NCI-H82 treated with DMSO at 0.1 percent for 48 hours (cell line): ENCODE data around the gene CRISP1.
"Not testable (repeated sequence)": the region's sequence is repeated elsewhere in the genome, so short reads cannot be mapped to it uniquely, and the experiment has no call there.

ENCODE experiments used
- DNase-seq: peaks from one replicate; lab custom pipeline; 2025; ENCODE audit not compliant: unreplicated experiment; lab: John Stamatoyannopoulos, UW

The CRISP1 gene, protein sequence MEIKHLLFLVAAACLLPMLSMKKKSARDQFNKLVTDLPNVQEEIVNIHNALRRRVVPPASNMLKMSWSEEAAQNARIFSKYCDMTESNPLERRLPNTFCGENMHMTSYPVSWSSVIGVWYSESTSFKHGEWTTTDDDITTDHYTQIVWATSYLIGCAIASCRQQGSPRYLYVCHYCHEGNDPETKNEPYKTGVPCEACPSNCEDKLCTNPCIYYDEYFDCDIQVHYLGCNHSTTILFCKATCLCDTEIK

DNA sequence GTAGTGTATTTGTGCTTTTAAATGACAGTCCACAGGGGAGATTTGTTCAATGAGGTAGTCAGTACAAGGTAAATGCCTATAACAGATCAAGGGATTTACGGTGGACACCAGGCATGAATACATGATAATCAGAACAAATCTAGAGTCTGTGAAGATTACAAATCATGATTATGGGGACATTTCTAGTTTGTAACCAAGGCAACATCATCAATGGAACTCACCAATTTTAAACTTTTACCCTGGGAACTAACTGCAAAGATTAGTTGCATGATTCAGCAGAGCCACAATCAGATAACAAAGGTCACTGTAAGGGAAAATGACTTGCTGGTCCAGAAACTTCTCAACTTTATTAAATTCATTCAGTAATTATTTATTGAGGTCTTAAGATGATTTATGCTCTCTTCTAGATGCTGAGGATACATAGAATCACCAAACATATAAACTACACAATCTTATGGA, at the start of gene CRISP1:
CRISP1 (minus strand) TSS at position 51 of the 459 bp plus-strand sequence. CDS start 9,135 bp downstream, outside the sequence.
- DNase-seq, result no peak

DNA sequence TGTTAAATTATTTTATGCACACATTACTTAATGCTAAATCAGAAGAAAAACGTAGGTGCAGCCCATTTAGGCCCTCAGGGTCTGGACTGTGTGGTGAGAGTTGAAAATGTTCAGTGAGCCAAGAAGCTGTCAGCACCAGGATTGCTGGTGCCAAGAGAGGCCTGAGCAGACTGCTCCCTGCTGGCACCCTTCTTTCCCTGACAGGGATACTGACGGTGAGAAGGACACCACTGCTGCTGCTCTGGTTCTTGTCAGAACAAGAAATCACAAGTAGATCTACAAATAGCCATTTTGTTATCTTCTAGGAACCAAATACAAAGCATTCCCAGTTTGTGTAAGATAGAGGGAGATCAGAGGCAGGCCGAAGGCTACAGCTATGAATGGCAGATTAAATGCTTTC, 48.7 kb upstream of the CRISP1 start:
- DNase-seq, result no peak

DNA sequence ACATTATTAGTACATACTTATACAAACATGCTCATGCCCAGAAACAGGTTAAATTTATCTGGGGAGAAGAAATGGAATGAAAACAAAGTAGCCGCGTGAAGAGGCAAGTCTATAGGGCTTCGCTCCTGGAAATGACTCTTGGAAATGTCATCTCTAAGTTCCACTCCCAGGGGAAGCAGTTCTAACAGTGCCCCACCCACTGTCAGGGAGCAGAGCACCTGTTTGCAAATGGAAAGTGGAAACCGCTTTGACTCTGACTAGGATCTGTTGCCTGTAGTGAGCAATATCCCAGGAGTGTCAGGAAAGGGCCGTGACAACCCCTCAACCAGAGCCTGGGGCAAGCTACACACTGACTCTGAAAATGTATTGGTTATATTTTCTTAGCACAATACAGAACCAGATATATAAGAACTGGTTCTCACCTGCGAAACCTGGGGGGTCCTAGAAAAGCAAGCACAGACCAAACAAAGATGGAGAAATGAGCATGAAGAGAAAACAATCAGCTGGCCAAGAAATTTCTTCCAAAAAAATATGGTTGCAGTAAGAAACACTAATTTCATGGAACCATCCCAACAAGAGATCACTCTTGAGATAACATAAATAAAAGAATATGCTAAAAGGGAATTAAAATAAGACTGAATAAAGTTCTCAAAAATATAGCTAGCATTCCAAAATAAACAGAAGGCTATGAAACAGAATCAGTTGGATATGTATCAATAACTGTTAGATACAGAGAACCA, 47.5 kb upstream of the CRISP1 start:
- DNase-seq, result no peak

DNA sequence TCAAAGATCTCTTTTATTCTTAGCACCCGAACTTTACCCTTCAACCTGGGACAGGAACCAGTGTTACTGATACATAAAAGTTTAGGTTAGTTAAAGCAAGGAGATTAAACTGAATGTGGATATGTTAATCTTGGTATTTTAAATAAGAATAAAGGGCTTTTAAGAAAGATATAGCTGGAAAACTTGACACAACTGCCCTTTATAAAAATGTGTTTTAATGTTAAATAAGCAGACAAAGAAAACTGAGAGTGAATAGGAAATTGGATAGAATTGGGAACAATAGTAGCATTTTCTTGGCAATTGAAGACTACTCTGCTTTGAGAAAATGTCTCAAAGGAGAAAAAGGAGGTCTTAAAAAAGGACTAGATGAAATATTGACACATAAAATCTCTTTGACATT, 45.9 kb upstream of the CRISP1 start:
- DNase-seq, result no peak

DNA sequence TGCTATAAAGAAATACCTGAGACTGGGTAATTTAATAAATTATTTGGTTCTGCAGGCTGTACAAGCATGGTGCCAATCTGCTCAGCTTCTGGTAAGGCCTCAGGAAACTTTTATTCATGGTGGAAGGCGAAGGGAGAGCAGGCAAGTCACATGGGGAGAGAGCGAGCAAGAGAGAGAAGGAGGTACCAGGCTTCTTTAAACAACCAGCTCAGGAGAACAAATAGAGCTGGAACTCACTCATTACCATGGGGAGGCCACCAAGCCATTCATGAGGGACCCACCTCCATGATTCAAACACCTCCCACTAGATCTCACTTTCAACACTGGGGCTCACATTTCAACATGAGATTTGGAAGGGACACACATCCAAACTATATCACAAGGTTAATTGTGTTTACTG, 44.9 kb upstream of the CRISP1 start:
- DNase-seq, result no peak

DNA sequence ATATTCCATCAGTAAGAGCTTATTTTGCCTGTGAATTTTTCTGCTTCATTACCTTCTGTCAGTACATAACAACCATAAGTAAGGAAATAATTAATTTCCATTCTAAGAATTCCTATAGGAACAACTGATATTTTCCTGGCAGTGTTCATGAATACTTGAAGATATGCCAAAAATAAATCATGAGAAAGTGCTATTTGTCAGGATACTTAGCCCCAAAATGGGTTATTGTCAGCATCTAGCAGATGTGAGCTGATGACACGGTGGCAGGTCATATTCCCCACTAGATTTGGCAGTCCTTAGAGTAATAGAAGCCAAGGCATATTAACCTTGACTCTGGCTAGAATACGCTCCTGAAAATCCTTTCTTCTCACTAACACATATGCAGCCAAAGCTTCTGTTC, 43.2 kb upstream of the CRISP1 start:
- DNase-seq, result no peak

DNA sequence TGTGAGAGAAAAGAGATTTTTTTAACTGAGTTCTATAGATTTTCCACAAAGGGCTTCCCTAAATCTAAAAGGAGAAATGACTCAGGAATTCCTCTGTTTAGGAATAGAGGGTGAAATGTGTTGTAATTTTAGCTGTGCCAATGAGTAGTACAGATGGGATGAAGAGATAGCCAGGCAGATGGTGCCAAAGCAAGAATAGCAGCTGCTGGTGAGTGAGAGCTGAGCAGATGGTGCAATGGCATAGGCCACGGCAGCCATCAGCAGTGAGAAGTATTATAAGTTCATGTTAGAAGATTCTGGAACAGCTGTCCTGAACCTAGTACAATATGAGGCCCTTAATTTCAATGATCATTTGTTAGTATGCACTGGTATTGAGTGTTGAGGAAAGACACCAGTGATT, 40.2 kb upstream of the CRISP1 start:
- peak; percentile 77 for DNase-seq

DNA sequence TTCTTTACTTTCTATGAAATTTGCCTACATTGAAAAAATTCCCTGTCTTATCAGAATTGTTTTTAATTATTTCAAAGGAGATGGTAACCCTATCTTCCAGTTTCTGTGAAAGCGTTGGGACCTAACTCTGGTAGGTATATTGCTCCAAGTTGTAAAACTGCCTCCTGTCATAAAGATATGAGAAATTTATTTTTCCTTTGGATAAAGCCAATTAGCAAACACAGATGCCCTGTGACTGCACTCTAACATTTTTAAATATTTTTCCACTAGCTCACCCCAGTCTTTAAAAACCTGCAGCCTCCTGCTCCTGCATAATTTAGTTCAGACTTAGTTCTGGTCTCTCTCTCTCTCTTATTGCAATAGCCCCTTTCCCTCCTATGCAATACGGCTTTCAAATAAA, 39.0 kb upstream of the CRISP1 start:
- DNase-seq, result no peak

DNA sequence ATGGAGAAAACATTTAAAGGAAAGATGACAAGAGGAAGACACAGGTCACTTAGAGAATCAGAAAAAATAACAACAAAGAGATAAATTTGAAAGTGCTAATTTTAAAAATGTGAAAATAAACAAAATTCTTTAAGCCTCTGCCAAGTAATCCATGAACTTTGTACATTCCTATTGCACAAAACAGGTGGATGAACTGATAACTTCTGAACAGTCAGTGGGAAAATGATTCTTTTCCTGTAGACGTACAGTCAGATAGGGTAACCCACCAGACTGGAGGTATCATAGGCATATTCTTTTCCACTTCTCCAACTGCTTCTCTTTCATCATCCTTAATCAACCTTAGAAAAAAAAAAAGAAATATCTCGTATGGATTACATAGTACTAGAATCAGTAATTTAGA, 36.5 kb upstream of the CRISP1 start:
- DNase-seq, result no peak

DNA sequence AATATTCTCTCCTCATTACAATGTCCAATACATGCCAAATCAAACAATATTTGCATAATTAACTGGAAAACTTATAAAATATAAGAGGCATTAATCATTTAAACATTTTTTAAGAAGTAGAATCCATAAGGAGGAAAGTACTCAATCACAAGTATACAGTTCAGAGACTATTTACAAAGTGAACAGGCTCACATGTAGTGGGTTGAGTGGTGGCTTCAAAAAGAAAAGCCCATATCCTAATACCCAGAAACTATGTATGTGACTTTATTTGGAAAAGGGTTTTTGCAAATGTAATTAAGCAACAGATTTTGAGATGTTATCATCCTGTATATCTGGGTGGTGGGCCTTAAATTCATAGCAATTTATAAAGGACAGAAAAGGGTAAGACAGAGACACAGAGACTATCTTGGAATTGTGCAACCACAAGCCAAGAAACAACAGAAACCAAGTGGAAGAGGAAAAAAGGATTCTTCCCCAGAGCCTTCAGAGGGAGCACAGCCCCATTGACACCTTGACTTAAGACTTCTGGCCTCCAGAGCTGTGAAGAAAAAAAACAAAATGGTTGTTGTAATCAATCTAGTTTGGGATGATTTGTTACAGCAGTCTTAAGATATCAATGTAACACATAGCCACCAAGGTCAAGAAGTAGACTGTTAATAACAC, 32.7 kb upstream of the CRISP1 start:
- no peak for DNase-seq

DNA sequence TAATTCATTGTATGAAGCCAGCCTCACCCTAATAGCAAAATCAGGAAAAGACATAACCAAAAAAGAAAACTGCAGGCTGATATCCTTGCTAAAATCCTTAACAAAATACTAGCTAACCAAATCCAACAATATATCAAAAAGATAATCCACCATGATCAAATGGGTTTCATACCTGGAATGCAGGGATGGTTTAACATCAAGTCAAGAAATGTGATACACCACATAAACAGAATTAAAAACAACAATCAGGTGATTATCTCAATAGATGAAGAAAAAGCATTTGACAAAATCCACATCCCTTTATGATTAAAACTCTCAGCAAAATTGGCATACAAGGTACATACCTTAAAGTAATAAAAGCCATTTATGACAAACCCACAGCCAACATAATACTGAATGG, 29.2 kb upstream of the CRISP1 start:
- not testable (repeated sequence) for DNase-seq

DNA sequence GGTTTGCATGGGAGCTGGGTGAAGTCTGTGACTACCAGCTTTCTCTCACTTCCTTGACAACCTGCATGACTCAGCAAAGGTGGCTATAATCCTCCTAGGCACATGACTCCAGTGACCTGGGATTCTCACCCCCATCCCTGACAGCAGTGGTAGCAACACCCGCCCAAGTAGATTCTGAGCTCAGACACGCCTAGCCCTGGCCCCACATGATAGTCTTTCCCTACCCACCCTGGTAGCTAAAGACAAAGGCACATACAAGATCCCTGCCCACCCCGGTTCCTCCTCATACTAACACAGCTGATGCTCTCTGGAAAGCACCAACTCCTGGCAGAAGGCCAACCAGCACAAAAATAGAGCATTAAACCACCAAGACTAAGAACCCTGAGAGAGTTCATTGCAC, 25.9 kb upstream of the CRISP1 start:
- DNase-seq, result no peak

DNA sequence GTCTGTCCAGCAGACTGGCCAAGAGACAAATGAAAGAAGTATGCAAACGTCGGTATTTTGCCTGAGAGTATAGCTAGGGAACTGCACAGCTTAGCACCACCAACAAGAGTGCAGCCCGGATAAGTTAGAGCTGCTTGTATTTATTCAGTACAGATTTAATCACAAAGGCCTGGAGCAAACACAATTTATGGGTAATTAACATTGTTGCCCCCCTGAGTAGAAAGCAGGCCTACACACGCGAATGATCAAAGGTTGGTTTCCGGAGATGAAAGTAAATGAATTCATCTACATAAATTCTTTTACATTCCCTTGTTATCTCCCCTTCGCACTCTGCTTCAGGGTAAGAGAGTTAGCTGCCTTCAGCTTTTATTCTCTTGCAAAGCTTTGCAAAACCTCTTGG, 24.7 kb upstream of the CRISP1 start:
- no peak for DNase-seq

DNA sequence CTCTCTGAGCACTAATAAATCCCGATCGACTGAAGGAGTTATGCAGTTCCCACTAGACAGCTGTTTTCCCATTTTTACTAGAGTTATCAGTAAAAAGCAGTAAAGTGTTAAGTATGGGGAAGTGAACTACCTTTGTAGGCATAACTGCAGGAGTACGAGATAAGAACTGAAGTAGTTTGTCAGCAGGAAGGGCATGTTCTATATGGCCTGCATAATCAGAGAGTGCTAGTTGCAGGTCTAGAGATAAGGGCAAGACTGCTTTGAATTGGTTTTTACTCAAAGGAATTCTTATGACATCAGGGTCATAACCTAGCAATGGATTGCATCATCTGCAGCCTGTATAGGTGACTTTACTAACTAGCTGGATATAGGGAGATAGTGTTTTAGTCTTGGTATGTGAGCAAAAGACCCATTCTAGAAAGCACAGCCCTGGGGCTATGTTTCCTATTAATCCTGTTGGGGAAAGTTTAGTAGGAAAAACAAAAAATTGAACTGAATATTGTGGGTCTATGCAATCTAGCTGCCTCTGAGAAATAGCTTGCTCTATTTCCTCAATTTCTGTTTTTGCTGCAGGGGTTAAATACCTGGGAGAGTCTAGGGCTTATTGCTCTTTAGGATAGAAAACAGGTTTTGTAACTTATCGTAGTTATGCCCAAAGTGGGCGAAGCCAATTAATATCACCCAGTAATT, 22.6 kb upstream of the CRISP1 start:
- no peak for DNase-seq

DNA sequence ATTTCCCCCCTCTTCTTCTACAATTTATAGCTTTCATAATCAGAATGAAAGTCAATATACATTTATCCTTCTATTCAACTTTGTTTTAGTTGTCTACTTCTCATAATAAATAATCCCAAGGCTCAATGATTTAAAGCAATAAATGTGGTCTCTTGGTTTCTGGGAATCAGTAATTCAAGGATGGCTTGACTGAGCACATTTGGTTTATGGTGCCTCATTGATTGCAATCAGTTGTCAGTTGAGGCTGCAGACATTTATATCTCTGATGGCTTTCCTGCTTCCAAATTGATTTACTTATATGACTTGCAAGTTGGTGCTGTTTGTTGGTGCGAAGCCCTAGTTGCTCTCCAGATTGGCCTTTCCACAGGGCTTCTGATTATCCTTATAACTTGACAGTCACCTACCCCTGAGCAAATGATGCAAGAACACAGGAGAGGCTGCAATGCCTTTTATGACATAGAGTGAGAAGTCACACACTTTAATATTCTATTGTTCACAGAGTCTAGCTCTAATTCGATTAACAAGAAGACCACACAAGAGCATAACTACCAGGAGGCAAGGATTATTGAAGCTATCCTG, 2.7 kb upstream of the CRISP1 start:
- no peak for DNase-seq

DNA sequence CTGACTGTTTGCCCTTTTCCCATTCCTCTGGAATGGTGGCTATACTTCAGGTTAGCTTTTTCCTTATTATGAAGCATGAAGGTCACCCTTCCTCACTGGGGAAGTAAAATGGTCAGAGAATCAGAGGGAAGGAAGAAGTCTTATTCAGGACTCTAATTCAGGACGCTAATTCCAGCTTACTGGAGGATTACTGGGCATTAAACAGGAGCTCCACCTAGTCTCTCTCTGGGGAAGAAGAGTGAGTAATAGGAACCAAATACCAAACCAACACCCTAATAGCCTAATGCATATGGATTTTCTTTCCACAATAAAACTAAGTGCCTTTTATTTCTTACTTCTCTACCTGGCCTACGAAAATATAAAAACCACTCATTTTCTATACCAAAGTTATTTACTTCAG, 10.1 kb downstream of the CRISP1 start:
- peak; percentile 91 for DNase-seq

DNA sequence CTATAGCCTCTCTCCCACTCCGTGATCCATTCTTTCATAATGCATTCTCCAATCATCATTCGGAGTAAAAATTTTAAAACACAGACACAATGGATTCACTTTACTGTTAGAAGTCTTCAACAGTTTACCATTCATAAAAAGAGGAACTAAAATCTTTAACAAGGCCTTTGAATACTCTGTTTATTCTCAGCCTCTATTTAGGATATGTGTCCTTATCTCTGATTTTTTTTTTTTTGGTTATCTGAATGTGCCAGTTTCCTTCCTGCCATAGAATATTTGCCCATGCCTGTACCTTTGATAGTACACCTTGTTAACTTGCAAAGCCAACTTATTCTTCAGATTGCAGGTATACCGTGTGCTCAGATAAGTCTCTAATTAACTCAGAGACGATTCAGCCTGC, 11.1 kb downstream of the CRISP1 start:
- no peak for DNase-seq

DNA sequence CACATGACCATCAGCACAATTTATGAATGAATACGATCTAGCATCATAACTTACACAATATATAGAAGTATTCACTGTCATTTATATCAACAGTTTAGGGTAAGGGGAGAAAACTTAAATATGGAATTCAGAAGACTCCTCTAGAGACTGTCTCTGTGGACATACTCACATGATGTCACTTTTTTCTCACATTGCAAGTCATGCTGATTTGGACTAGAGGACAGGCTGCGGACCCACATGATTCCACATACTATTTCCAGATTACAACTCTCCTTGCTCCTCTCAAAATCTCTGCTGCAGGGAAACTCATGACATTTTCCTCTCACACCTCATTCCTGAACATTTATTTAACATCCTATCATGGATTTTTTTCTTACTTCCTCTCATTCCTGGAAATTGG, 13.4 kb downstream of the CRISP1 start:
- no peak for DNase-seq

DNA sequence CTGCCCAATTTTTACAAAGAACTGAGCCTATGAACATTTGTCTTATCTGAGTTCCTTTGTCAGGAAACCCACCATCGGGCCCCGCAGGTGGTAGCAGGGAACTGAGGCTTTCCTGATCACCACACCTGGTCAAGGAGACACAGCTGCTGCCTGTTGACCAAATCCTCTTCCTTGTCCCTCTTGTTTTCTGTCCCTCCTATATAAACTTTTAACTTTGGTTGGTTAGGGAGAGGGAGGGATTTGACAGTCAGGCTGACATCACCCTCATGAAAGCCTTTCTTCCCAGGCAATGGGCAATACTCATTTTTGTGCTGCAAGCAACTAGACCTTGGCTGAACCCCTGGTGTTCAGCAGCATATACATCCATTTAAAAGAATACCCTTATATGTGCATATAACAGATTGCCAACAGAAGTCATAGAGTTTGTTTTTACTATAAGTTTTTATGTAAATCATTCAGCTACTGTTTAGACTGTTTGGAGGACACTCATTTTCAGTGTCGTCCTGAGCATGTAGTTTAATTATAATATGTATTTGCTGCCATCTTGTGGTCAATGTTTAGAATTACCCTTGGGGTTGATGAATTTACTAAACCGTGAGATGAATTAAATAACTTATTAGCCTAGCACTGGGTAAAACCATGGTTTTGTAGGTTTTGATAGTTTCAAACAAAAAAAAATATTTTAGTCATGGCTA, 17.0 kb downstream of the CRISP1 start:
- peak; percentile 61 for DNase-seq

DNA sequence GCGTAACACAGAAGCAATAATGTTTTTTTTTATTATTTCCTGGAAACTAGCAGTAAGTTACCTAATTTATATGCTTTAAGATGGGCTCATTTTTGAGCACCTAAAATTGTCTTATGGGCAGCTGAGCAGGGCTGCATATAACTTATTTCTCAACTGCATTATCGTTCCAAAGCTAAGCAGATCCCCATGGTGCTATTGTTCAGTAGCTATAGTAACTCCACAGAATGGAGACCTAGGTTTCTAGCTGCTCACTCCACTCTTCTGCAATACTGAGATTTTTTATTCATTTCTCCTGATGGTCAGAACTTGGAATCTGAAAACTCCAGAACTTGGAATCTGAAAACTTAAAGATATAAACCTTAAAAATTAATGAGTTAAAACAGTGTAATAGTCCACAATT, 18.7 kb downstream of the CRISP1 start:
- no peak for DNase-seq

DNA sequence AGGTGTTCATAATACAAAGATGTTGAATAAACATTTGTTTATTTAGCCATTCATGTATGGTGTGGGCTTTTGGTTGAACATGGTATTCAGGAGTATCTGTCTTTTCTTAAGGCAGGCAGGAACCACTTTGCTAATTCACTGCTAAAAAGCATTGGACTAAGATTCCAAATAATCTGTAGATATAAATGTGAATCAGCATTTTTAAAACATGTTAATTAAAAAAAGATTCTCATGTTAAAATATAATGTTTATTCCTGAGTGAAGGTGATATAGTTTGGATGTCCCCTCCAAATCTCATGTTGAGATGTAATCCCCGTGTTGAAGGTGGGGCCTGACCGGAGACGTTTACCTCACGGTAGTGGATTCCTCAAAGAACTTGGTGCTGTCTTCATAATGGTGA, 19.3 kb downstream of the CRISP1 start:
- no peak for DNase-seq
